ENCODE measurements around the gene PFDN1.

DNA sequence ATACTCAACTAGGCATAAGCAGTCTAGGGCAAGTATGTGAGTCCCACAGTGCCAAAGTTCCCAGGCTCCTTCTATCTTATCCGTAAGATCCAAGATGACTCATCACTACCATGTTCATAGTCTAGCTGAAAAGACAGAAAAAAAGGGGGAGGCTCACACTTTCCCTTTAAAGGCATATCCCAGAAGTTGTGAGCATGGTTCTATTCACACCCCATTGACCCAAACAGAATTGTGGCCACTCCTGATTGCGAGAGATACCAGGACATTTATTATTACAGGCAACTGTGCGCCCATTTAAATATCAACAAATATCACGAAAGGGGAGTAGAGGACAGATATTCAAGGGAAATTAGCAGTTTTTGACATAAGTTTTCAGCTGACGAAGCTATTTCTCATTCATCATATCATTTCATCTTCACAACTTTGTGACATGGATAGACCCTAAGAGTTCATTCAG is 8.1 kb upstream of the PFDN1 start:
- no peak for TF ChIP-seq POLR2A (IDR thresholded peaks at IDR 0.05)
- TF ChIP-seq, protein P1, sequence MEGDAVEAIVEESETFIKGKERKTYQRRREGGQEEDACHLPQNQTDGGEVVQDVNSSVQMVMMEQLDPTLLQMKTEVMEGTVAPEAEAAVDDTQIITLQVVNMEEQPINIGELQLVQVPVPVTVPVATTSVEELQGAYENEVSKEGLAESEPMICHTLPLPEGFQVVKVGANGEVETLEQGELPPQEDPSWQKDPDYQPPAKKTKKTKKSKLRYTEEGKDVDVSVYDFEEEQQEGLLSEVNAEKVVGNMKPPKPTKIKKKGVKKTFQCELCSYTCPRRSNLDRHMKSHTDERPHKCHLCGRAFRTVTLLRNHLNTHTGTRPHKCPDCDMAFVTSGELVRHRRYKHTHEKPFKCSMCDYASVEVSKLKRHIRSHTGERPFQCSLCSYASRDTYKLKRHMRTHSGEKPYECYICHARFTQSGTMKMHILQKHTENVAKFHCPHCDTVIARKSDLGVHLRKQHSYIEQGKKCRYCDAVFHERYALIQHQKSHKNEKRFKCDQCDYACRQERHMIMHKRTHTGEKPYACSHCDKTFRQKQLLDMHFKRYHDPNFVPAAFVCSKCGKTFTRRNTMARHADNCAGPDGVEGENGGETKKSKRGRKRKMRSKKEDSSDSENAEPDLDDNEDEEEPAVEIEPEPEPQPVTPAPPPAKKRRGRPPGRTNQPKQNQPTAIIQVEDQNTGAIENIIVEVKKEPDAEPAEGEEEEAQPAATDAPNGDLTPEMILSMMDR (IDR thresholded peaks at IDR 0.05), result no peak
